ENCODE measurements around the gene ARHGEF4.

DNA sequence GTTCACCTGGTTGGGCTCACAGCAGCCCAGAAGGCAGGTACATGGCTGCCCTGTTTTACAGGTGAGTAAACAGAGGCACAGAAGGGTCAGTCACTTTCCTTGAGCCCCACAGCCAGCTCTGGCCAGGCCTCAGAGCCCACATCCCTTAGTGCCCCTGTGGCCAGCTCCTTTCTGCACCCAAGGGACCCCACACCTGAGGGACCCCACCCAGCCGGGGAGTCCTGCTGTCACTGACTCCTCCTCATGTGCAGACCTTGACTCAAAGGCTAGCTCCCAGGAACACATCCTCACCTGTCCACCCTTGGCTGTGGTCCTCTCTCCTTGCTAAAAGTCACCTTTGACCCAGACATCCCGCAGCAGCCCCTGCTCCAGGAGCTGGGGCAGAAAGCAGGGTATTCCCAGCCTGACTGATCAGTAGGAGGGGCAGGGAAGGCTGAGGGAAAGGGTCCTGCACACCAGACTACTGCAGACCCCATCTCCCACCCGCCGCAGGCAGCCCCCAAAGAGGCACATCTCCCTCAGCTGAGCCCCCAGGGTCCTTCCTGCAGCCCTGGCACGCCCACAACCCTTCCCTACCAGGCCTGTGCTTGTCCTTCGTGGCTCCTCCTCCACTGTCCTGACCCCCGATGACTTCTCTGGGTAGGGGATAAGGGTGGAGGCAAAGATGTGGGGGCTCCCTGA, 9.8 kb upstream of the ARHGEF4 start:
- TF ChIP-seq, protein P1, sequence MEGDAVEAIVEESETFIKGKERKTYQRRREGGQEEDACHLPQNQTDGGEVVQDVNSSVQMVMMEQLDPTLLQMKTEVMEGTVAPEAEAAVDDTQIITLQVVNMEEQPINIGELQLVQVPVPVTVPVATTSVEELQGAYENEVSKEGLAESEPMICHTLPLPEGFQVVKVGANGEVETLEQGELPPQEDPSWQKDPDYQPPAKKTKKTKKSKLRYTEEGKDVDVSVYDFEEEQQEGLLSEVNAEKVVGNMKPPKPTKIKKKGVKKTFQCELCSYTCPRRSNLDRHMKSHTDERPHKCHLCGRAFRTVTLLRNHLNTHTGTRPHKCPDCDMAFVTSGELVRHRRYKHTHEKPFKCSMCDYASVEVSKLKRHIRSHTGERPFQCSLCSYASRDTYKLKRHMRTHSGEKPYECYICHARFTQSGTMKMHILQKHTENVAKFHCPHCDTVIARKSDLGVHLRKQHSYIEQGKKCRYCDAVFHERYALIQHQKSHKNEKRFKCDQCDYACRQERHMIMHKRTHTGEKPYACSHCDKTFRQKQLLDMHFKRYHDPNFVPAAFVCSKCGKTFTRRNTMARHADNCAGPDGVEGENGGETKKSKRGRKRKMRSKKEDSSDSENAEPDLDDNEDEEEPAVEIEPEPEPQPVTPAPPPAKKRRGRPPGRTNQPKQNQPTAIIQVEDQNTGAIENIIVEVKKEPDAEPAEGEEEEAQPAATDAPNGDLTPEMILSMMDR (IDR thresholded peaks at IDR 0.05; ENCODE audit: low read length) = no peak
- TF ChIP-seq EZH2 (optimal IDR thresholded peaks at IDR 0.05; ENCODE audit: low read depth, low read length) (no peak), EZH2phosphoT487 (IDR thresholded peaks at IDR 0.05; ENCODE audit: low read length) (no peak)
